Measurements from ENCODE around the gene CCDC184. TPM values are rescaled to one million over a fixed set of nuclear protein-coding genes. Genes with fewer than 3 reads are reported as not detected.

The CCDC184 gene
- total RNA-seq, 1 experiment from 2014 or later: 0.13 TPM

DNA sequence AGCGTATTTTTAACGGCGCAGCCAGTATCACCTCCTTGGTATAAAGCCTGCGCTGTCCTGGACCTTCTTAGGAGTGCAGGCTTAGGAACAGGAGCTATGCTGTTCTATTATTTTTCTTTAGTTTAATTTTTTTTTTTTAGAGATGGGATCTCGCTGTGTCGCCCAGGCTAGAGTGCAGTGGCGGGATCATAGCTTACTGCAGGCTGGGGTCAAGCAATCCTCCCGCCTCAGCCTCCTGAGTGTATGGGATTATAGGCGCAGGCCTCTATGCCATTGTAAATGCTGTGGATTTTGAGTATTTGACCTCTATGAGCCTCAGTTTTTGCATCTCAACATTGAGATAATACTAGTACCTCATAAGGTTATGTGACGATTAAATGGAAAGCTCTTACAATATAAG lies 15.5 kb downstream of the CCDC184 start:
- Histone ChIP-seq H4K20me1 (ENCODE audit: control insufficient read depth, insufficient read depth, insufficient read length) (no peaks in the 10 kb centered on the region), H2AFZ (ENCODE audit: low read length) (no peak overlapping the region), H3K23ac (ENCODE audit: insufficient read length, low read depth, low read length) (no peak overlapping the region), H3K4ac (ENCODE audit: low read depth, low read length) (no peak overlapping the region), H3K56ac (ENCODE audit: insufficient read length, low read depth, low read length) (no peak overlapping the region), H4K8ac (replicated peaks; ENCODE audit: insufficient read length, low read depth, low read length) (no peak overlapping the region), H3K4me2 (ENCODE audit: insufficient read depth, insufficient read length, low read length) (peak overlapping the region; percentile 80), H2BK120ac (ENCODE audit: low read depth, low read length, poor library complexity, severe bottlenecking) (no peak overlapping the region), H3K23me2 (ENCODE audit: insufficient read length, low read depth, low read length, poor library complexity, severe bottlenecking) (peaks cover 7% of the 10 kb centered on the region), H2BK12ac (ENCODE audit: insufficient read length, low read depth, low read length) (no peak overlapping the region), H3K9ac (ENCODE audit: extremely low read depth, insufficient read length, low read length) (peak overlapping the region; percentile 83), H3K79me2 (ENCODE audit: insufficient read depth, low read length) (no peaks in the 10 kb centered on the region), H3K9me3 (ENCODE audit: control insufficient read depth, low read depth, low read length) (no peaks in the 10 kb centered on the region), H4K91ac (ENCODE audit: insufficient read length, low read depth, low read length) (no peak overlapping the region), H2BK15ac (ENCODE audit: low read depth, low read length) (no peak overlapping the region), H3K27ac (ENCODE audit: insufficient read length, low read depth, low read length) (no peak overlapping the region), H2AK5ac (ENCODE audit: insufficient read length, low read length) (no peak overlapping the region), H2BK20ac (ENCODE audit: low read depth, low read length, poor library complexity, severe bottlenecking) (no peak overlapping the region), H4K5ac (ENCODE audit: insufficient read length, low read depth, low read length) (no peak overlapping the region), H3K4me1 (ENCODE audit: insufficient read depth, low read length) (no peaks in the 10 kb centered on the region), H3K18ac (ENCODE audit: insufficient read length, low read depth, low read length) (peak overlapping the region; percentile 92), H2BK5ac (ENCODE audit: insufficient read length, low read length) (no peak overlapping the region), H3K14ac (ENCODE audit: insufficient read depth, low read length) (0 out of 2 replicates have a peak overlapping the region, but pooled peaks have one; percentile 89), H3T11ph (ENCODE audit: low read length) (no peak overlapping the region), H3K27me3 (ENCODE audit: insufficient read depth, low read length) (peaks cover 4% of the 10 kb centered on the region; the same call in 1 of the 2 replicates), H3K79me1 (ENCODE audit: insufficient read depth, low read depth, low read length, poor library complexity, severe bottlenecking) (no peaks in the 10 kb centered on the region)
- H3K9me3 Mint-ChIP-seq: peaks cover 7 to 30% of the 10 kb centered on the region in 2 experiments
- TF ChIP-seq, protein P1, sequence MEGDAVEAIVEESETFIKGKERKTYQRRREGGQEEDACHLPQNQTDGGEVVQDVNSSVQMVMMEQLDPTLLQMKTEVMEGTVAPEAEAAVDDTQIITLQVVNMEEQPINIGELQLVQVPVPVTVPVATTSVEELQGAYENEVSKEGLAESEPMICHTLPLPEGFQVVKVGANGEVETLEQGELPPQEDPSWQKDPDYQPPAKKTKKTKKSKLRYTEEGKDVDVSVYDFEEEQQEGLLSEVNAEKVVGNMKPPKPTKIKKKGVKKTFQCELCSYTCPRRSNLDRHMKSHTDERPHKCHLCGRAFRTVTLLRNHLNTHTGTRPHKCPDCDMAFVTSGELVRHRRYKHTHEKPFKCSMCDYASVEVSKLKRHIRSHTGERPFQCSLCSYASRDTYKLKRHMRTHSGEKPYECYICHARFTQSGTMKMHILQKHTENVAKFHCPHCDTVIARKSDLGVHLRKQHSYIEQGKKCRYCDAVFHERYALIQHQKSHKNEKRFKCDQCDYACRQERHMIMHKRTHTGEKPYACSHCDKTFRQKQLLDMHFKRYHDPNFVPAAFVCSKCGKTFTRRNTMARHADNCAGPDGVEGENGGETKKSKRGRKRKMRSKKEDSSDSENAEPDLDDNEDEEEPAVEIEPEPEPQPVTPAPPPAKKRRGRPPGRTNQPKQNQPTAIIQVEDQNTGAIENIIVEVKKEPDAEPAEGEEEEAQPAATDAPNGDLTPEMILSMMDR (conservative IDR thresholded peaks at IDR 0.05): no peak
- H3K4me1 Mint-ChIP-seq: peaks cover 9 to 13% of the 10 kb centered on the region in 2 experiments; a peak in 3 of 4 replicates
- H3K4me3 Mint-ChIP-seq: peak overlapping the region; percentile 81 to 85
- peaks cover 0 to 9% (median 3%) of the 10 kb centered on the region in 3 experiments; a peak in 2 of 7 replicates for H3K36me3 Mint-ChIP-seq (ENCODE audit: insufficient read depth in 1 of 3, low read depth in 3 of 3)
- no CpG with 5 or more reads among the region's 10 CpGs for WGBS (ENCODE audit: extremely low coverage, insufficient read length, low lambda C conversion rate)
- peaks cover 79% of the 10 kb centered on the region for H3K27me3 Mint-ChIP-seq (ENCODE audit: low read depth)
- peak overlapping the region in 1 of 3 experiments; percentile 71; a peak in 2 of 7 replicates for H3K27ac Mint-ChIP-seq
- no peak for DNase-seq

Measured in H9 (cell line).